KMS-11 (cell line): ENCODE results near the gene ANKRD10.

Experiments used
- H2AFZ ChIP-seq: fragments of 200-600 bp; sonication (generic); 2 replicates; pipeline ENCODE4 v1.6.1; 2016; ENCODE audit warnings: antibody characterized with exemption, mixed run types, low read depth
- H3K27ac ChIP-seq: fragments of 200-600 bp; sonication (generic); 2 replicates; pipeline ENCODE4 v1.6.1; 2016; ENCODE audit warnings: mild to moderate bottlenecking, mixed run types
- H3K27me3 ChIP-seq: fragments of 200-600 bp; sonication (generic); 2 replicates; pipeline ENCODE4 v1.6.1; 2017; ENCODE audit warnings: mild to moderate bottlenecking, low read depth, mixed run types, moderate library complexity; ENCODE audit not compliant: insufficient read depth
- H3K36me3 ChIP-seq: fragments of 200-600 bp; sonication (generic); 2 replicates; pipeline ENCODE4 v1.6.1; 2017; ENCODE audit warnings: mild to moderate bottlenecking, mixed run types; ENCODE audit not compliant: insufficient read depth
- H3K4me1 ChIP-seq: fragments of 200-600 bp; sonication (generic); 2 replicates; pipeline ENCODE4 v1.6.1; 2016; ENCODE audit warnings: mild to moderate bottlenecking, low read depth, mixed run types; ENCODE audit not compliant: poor library complexity, severe bottlenecking
- H3K4me2 ChIP-seq: fragments of 200-600 bp; sonication (generic); 2 replicates; pipeline ENCODE4 v1.7.0; 2016; ENCODE audit warnings: mild to moderate bottlenecking, mixed run types
- H3K4me3 ChIP-seq: fragments of 200-600 bp; sonication (generic); IDR thresholded peaks from 2 replicates; pipeline ENCODE4 v1.6.1; 2017; ENCODE audit warnings: low read depth, low read length, mixed read lengths; ENCODE audit not compliant: insufficient read depth
- H3K79me2 ChIP-seq: fragments of 200-600 bp; sonication (generic); 2 replicates; pipeline ENCODE4 v1.6.1; 2016; ENCODE audit warnings: low read depth, mixed run types; ENCODE audit not compliant: insufficient read depth
- H3K9ac ChIP-seq: fragments of 200-600 bp; sonication (generic); 2 replicates; pipeline ENCODE4 v1.6.1; 2016; ENCODE audit warnings: mild to moderate bottlenecking, mixed run types
- H4K20me1 ChIP-seq: fragments of 200-600 bp; sonication (generic); 2 replicates; pipeline ENCODE4 v1.6.1; 2016; ENCODE audit warnings: mild to moderate bottlenecking, mixed run types; ENCODE audit not compliant: insufficient read depth
- TF ChIP-seq, protein P1 (sequence below): fragments of 200-600 bp; sonication (generic); conservative IDR thresholded peaks from 2 replicates; pipeline ENCODE4 v1.6.1; 2017; ENCODE audit warnings: low read depth, mild to moderate bottlenecking, antibody characterized with exemption, low read length, moderate library complexity, mixed read lengths

The ANKRD10 gene

GRCh38 chr13:110830800-110831371, 84.0 kb downstream of the ANKRD10 start:
- Histone ChIP-seq H3K9ac (no peak overlapping the region), H3K4me1 (no peaks in the 10 kb centered on the region), H3K27ac (no peak overlapping the region), H3K79me2 (no peaks in the 10 kb centered on the region), H2AFZ (no peak overlapping the region), H3K4me3 (no peak overlapping the region), H3K27me3 (no peaks in the 10 kb centered on the region), H4K20me1 (no peaks in the 10 kb centered on the region), H3K36me3 (no peaks in the 10 kb centered on the region), H3K4me2 (no peak overlapping the region)
- TF ChIP-seq, protein P1, sequence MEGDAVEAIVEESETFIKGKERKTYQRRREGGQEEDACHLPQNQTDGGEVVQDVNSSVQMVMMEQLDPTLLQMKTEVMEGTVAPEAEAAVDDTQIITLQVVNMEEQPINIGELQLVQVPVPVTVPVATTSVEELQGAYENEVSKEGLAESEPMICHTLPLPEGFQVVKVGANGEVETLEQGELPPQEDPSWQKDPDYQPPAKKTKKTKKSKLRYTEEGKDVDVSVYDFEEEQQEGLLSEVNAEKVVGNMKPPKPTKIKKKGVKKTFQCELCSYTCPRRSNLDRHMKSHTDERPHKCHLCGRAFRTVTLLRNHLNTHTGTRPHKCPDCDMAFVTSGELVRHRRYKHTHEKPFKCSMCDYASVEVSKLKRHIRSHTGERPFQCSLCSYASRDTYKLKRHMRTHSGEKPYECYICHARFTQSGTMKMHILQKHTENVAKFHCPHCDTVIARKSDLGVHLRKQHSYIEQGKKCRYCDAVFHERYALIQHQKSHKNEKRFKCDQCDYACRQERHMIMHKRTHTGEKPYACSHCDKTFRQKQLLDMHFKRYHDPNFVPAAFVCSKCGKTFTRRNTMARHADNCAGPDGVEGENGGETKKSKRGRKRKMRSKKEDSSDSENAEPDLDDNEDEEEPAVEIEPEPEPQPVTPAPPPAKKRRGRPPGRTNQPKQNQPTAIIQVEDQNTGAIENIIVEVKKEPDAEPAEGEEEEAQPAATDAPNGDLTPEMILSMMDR, result no peak

DNA sequence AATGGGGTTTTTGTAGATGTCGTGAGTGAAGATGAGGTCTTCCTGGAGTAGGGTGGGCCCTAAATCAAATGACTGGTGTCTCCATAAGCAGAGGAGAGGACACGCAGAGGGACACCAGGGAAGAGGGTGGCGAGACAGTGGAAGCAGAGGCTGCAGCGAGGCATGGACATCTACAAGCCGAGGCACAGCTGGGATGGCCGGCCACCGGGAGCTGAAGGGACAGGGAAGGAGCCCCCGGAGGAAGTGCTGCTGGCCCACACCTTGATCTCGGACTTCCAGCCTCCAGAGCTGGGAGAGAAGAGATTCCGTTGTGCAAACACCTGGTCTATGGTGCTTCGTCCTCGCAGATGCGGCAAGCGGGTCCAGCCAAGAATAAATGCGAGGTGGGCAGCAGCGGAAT, 84.5 kb downstream of the ANKRD10 start:
- Histone ChIP-seq H3K27me3 (no peaks in the 10 kb centered on the region), H3K36me3 (no peaks in the 10 kb centered on the region), H3K4me2 (no peak overlapping the region), H2AFZ (no peak overlapping the region), H4K20me1 (no peaks in the 10 kb centered on the region), H3K79me2 (no peaks in the 10 kb centered on the region), H3K9ac (no peak overlapping the region), H3K4me3 (no peak overlapping the region), H3K4me1 (no peaks in the 10 kb centered on the region), H3K27ac (no peak overlapping the region)
- TF ChIP-seq, protein P1, result no peak

DNA sequence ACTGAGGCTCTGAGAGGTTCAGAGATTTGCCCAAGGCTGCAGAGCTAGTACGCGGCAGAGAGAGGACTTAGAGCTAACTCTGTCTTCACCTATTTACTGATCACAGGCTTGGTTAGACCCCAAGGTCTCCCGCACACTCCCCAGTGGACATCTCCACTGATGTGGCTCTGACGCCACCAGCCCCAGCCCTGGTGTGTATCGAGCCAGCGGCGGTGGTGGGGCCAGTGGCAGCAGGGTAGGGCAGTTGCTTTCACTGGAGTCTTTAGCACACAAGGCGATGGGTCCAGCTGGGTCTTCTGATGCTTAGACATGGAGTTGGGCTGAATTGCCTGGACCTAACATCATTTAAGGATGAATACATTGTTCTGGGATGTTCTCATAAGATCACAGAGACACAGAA, 85.4 kb downstream of the ANKRD10 start:
- no peak overlapping the region for H2AFZ ChIP-seq
- H3K36me3 ChIP-seq, result no peaks in the 10 kb centered on the region
- H3K4me1 ChIP-seq, result no peaks in the 10 kb centered on the region
- no peak overlapping the region for H3K4me3 ChIP-seq
- no peak overlapping the region for H3K27ac ChIP-seq
- no peak overlapping the region for H3K4me2 ChIP-seq
- no peaks in the 10 kb centered on the region for H3K27me3 ChIP-seq
- H3K9ac ChIP-seq, result no peak overlapping the region
- TF ChIP-seq, protein P1, result no peak
- no peaks in the 10 kb centered on the region for H4K20me1 ChIP-seq
- H3K79me2 ChIP-seq, result no peaks in the 10 kb centered on the region

GRCh38 chr13:110828705-110829104, 86.2 kb downstream of the ANKRD10 start:
- no peak overlapping the region for H3K4me3 ChIP-seq
- H4K20me1 ChIP-seq, result no peaks in the 10 kb centered on the region
- no peaks in the 10 kb centered on the region for H3K27me3 ChIP-seq
- H3K4me1 ChIP-seq, result no peaks in the 10 kb centered on the region
- H3K79me2 ChIP-seq, result no peaks in the 10 kb centered on the region
- TF ChIP-seq, protein P1, result no peak
- no peaks in the 10 kb centered on the region for H3K36me3 ChIP-seq
- no peak overlapping the region for H3K27ac ChIP-seq
- no peak overlapping the region for H3K9ac ChIP-seq
- no peak overlapping the region for H3K4me2 ChIP-seq
- H2AFZ ChIP-seq, result no peak overlapping the region
